ENCODE data around the gene PRODH.

- no peak for TF ChIP-seq PKNOX1 (IDR thresholded peaks at IDR 0.05)
- no peak for TF ChIP-seq SP1 (IDR thresholded peaks at IDR 0.05)
- no peak for TF ChIP-seq NFRKB (IDR thresholded peaks at IDR 0.05)
- TF ChIP-seq SUZ12 (IDR thresholded peaks at IDR 0.05), result no peak
- TF ChIP-seq L3MBTL2 (conservative IDR thresholded peaks at IDR 0.05), result no peak
- TF ChIP-seq BHLHE40 (IDR thresholded peaks at IDR 0.05; ENCODE audit: borderline replicate concordance), result no peak
- no peak for TF ChIP-seq TARDBP (IDR thresholded peaks at IDR 0.05)
- TF ChIP-seq FOXM1 (IDR thresholded peaks at IDR 0.05; ENCODE audit: borderline replicate concordance), result no peak
Observed at GRCh38 chr22:18955696-18956095, 19.6 kb upstream of the PRODH start.

Data from HEK293T (cell line).